ENCODE measurements around the gene DGCR2.
"Not testable (repeated sequence)": the region's sequence is repeated elsewhere in the genome, so short reads cannot be mapped to it uniquely, and the experiment has no call there.

The DGCR2 gene

DNA sequence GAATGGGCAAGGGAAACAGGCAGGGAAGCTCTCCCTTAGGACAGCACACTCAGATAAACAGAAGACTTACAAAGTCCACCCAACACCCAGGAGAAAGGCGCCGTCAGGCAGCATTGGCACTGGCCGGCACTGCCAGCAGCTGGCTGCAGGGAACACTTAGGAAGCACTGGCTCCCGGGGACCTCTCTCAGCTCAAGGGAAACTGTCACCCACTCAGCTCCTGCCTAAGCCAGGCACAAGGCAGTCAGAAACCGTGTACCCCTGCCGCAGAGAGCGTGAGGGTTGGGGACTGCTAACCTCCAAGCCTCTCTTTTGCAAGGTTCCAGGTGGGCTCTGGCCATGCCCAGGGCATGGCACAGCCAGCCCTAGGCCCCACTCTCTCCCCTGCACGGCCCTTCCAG is 64.7 kb downstream of the DGCR2 start:
- TF ChIP-seq, protein P1, sequence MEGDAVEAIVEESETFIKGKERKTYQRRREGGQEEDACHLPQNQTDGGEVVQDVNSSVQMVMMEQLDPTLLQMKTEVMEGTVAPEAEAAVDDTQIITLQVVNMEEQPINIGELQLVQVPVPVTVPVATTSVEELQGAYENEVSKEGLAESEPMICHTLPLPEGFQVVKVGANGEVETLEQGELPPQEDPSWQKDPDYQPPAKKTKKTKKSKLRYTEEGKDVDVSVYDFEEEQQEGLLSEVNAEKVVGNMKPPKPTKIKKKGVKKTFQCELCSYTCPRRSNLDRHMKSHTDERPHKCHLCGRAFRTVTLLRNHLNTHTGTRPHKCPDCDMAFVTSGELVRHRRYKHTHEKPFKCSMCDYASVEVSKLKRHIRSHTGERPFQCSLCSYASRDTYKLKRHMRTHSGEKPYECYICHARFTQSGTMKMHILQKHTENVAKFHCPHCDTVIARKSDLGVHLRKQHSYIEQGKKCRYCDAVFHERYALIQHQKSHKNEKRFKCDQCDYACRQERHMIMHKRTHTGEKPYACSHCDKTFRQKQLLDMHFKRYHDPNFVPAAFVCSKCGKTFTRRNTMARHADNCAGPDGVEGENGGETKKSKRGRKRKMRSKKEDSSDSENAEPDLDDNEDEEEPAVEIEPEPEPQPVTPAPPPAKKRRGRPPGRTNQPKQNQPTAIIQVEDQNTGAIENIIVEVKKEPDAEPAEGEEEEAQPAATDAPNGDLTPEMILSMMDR (IDR thresholded peaks at IDR 0.05; ENCODE audit: insufficient read depth, missing control alignments) = no peak
- FAIRE-seq (no peak), DNase-seq (ENCODE audit: insufficient read length, low spot score) (no peak)

DNA sequence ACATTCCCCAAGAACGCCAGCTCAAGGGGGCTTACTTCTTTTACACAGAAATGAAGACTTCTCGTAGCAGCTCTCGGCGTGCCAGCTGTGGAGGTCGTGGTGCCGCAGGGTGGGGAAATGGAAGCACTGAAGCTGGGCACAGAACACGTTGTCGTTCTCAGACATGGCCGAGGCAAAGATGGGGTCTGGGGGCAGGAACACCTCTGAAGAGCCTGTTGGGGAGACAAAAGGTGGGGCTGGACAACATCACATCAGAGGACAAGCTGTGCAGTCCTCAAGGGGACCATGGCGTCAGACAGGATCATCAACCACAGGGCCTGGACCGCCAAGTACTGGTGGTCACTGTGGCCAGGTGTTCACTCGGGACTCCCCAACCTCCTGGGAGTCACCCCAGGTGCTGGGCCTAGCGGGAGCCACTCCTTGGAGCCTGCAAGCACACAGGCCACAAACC is 65.2 kb downstream of the DGCR2 start:
- FAIRE-seq (no peak), DNase-seq (ENCODE audit: insufficient read length, low spot score) (no peak)
- TF ChIP-seq, protein P1 (IDR thresholded peaks at IDR 0.05; ENCODE audit: insufficient read depth, missing control alignments) = no peak

DNA sequence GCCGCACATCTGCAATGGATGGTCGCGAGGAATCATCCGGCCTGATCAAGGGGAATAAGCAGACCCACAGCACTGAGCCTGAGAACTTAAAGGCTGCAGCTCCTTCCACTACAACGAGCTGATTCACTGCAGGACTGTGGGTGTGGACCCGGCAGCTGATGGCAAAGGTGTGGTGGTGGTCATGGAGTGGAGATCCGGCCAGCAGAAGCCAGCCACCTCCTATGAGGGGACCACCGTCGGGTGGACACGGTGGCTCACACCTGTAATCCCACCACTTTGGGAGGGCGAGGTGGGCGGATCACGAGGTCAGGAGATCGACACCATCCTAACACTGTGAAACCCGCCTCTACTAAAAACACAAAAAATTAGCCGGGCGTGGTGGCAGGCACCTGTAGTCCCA is 66.4 kb downstream of the DGCR2 start:
- FAIRE-seq (no peak), DNase-seq (ENCODE audit: insufficient read length, low spot score) (no peak)
- TF ChIP-seq, protein P1 (IDR thresholded peaks at IDR 0.05; ENCODE audit: insufficient read depth, missing control alignments) = no peak

DNA sequence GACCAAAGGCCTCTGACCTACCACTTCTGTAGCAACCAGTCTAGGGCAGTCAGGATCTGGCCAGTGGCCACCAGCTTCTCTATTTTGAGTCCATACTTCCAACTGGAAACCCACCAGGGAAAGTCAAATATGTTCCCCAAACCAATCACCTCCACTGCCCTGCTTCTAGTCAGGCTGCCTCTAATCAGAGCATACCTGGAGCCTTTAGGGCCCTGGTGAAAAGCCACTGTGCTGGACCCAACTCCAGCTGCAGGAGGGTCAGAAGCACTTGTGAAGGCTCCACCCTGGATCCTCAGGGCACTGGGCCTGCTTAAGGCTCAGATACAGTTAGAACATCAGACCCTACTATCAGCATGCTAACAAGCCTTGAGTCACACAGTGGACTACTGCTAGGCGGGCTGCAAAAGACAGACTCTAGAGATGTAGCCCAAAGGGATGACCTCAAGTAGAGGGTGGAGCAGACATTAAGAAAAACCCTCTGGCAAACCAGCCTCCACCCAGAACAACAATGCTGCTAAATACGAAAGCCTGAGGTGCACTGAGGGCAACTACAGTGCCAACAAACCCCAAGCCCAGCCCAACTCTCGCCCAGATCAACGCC is 69.2 kb downstream of the DGCR2 start:
- TF ChIP-seq, protein P1 (IDR thresholded peaks at IDR 0.05; ENCODE audit: insufficient read depth, missing control alignments) = no peak
- DNase-seq (ENCODE audit: insufficient read length, low spot score) (no peak), FAIRE-seq (no peak)

DNA sequence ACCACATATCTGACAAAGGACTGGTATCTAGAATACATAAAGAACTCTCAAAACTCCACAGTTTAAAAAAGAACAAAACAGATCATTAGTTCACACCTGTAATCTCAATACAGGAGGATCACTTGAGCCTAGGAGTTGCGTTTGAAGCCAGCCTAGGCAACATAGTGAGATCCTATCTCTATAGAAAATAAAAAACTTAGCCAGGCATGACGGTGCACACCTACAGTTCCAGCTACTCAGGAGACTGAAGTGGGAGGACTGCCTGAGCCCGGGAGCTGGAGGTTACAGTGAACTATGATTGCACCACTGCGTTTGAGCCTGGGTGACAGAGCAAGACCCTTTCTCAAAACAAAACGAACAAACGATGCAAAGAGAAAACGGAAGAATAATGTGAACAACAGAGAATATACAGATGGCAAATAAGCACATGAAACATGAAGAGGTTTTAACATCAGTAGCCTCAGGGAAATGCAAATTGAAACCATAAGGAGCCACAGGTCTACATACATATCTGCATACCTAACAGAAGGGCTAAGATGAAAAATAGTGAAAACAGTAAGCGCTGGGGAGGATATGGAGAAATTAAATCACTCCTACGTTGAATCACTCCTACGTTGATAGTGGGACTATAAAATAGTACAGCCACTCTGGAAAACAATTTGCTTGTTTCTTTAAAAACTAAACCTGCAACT is 70.7 kb downstream of the DGCR2 start:
- no peak for FAIRE-seq

DNA sequence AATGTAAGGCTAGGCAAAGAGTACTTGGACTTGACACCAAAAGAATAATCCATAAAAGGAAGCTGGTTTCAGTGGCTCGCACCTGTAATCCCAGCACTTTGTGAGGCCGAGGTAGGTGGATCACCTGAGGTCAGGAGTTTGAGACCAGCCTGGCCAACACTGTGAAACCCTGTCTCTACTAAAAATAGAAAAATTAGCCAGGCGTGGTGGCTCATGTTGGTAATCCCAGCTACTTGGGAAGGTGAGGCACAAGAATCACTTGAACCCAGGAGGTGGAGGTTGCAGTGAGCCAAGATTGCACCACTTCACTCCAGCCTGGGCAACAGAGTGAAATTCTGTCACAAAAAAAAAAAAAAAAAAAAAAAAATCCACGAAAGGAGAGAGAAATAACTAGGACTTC is 71.4 kb downstream of the DGCR2 start:
- not testable (repeated sequence) for FAIRE-seq; DNase-seq (ENCODE audit: insufficient read length, low spot score)

More for the DNA sequence above, 70.7 kb downstream of the DGCR2 start:
- TF ChIP-seq, protein P1 (IDR thresholded peaks at IDR 0.05; ENCODE audit: insufficient read depth, missing control alignments) = no peak
- no peak for DNase-seq (ENCODE audit: insufficient read length, low spot score)

DNA sequence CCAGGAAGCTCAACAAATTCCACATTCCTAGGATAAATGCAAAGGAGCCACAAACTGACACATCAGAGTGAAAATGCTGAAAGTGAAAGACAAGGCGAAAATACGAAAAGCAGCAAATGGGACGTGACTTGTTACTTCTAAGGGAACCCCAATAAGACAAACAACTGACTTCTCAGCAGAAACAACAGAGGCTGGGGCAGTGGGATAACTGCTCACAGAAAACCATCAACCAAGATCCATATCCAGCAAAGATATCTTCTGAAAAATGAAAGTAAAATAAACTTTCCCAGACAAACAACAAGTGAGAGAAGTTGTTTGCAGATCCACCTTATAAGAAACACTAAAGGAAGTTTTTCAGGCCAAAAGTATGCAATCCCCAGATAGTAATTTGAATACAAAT is 72.1 kb downstream of the DGCR2 start:
- no peak for FAIRE-seq
- DNase-seq (ENCODE audit: insufficient read length, low spot score) = no peak
- TF ChIP-seq, protein P1 (IDR thresholded peaks at IDR 0.05; ENCODE audit: insufficient read depth, missing control alignments) = no peak
